ENCODE measurements around the gene FANCL.
"Not testable (repeated sequence)": the region's sequence is repeated elsewhere in the genome, so short reads cannot be mapped to it uniquely, and the experiment has no call there.

The FANCL gene

GRCh38 chr2:58186501-58186900 lies 54.6 kb downstream of the FANCL start:
- no peak for DNase-seq (ENCODE audit: low read depth in 2 of 2)
- TF ChIP-seq CTCF (IDR thresholded peaks at IDR 0.05; ENCODE audit: low read depth, low read length): no peak
- no peak overlapping the region for H3K4me3 ChIP-seq (replicated peaks in 1 of 2; ENCODE audit: low read depth in 2 of 2, low read length in 2 of 2)

DNA sequence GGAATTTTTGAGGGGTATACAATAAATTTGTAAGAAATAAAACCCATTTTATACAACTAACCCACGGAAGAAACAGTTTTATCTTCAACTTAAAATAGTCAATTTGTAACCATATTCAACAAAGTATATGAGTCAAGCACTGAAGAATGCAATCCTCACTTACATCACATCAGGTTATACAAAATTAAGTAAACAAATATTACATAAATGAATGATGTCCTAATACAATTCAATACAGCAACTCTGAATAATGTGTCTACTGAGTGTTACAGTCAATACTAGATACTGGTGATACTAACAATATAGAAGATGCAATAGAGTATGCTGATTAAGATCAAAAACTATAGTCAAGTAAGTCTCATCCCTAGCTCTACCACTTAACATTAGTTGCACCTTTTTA lies 58.6 kb downstream of the FANCL start:
- no peak for TF ChIP-seq CTCF (IDR thresholded peaks at IDR 0.05; ENCODE audit: low read depth, low read length)
- DNase-seq (ENCODE audit: low read depth in 2 of 2): peak in 1 of 2 donors; percentile 61
- H3K4me3 ChIP-seq (replicated peaks in 1 of 2; ENCODE audit: low read depth in 2 of 2, low read length in 2 of 2): no peak overlapping the region

GRCh38 chr2:58180635-58181034 lies 60.5 kb downstream of the FANCL start:
- no peak for DNase-seq (ENCODE audit: low read depth in 2 of 2)
- no peak overlapping the region for H3K4me3 ChIP-seq (replicated peaks in 1 of 2; ENCODE audit: low read depth in 2 of 2, low read length in 2 of 2)
- no peak for TF ChIP-seq CTCF (IDR thresholded peaks at IDR 0.05; ENCODE audit: low read depth, low read length)

GRCh38 chr2:58180175-58180574 lies 61.0 kb downstream of the FANCL start:
- not testable (repeated sequence) for H3K4me3 ChIP-seq (replicated peaks in 1 of 2; ENCODE audit: low read depth in 2 of 2, low read length in 2 of 2); DNase-seq (ENCODE audit: low read depth in 2 of 2)

DNA sequence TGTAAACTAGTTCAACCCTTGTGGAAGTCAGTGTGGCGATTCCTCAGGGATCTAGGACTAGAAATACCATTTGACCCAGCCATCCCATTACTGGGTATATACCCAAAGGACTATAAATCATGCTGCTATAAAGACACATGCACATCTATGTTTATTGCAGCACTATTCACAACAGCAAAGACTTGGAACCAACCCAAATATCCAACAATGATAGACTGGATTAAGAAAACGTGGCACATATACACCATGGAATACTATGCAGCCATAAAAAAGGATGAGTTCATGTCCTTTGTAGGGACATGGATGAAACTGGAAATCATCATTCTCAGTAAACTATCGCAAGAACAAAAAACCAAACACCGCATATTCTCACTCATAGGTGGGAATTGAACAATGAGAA lies 63.9 kb downstream of the FANCL start:
- not testable (repeated sequence) for H3K4me3 ChIP-seq (replicated peaks in 1 of 2; ENCODE audit: low read depth in 2 of 2, low read length in 2 of 2); DNase-seq (ENCODE audit: low read depth in 2 of 2)

DNA sequence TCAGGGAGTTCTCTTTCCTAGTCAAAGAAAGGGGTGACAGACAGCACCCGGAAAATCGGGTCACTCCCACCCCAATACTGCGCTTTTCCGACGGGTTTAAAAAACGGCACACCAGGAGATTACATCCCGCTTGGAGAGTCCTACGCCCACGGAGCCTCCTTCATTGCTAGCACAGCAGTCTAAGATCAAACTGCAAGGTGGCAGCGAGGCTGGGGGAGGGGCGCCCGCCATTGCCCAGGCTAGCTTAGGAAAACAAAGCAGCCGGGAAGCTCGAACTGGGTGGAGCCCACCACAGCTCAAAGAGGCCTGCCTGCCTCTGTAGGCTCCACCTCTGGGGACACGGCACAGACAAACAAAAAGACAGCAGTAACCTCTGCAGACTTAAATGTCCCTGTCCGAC lies 69.3 kb downstream of the FANCL start:
- H3K4me3 ChIP-seq (replicated peaks in 1 of 2; ENCODE audit: low read depth in 2 of 2, low read length in 2 of 2); DNase-seq (ENCODE audit: low read depth in 2 of 2): not testable (repeated sequence)

DNA sequence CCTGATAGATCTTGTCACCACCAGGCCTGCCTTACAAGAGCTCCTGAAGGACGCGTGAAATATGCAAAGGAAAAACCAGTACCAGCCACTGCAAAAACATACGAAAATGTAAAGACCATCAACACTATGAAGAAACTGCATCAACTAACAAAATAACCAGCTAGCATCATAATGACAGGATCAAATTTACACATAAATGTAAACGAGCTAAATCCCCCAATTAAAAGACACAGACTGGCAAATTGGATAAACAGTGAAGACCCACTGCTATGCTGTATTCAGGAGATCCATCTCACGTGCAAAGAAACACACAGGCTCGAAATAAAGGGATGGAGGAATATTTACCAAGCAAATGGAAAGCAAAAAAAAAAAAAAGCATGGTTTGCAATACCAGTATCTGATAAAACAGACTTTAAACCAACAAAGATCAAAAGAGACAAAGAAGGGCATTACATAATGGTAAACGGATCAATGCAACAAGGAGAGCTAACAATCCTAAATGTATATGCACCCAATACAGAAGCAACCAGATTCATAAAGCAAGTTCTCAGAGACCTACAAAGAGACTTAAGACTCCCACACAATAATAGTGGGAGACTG lies 70.7 kb downstream of the FANCL start:
- not testable (repeated sequence) for H3K4me3 ChIP-seq (replicated peaks in 1 of 2; ENCODE audit: low read depth in 2 of 2, low read length in 2 of 2); DNase-seq (ENCODE audit: low read depth in 2 of 2)

DNA sequence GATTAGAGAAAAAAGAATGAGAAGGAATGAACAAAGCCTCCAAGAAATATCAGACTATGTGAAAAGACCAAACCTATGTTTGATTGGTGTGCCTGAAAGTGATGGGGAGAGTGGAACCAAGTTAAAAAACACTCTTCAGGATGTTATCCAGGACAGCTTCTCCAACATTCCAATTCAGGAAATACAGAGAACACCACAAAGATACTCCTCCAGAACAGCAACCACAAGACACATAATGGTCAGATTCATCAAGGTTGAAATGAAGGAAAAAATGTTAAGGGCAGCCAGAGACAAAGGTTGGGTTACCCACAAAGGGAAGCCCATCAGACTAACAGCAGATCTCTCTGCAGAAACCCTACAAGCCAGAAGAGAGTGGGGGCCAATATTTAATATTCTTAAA lies 71.3 kb downstream of the FANCL start:
- not testable (repeated sequence) for H3K4me3 ChIP-seq (replicated peaks in 1 of 2; ENCODE audit: low read depth in 2 of 2, low read length in 2 of 2); DNase-seq (ENCODE audit: low read depth in 2 of 2)

DNA sequence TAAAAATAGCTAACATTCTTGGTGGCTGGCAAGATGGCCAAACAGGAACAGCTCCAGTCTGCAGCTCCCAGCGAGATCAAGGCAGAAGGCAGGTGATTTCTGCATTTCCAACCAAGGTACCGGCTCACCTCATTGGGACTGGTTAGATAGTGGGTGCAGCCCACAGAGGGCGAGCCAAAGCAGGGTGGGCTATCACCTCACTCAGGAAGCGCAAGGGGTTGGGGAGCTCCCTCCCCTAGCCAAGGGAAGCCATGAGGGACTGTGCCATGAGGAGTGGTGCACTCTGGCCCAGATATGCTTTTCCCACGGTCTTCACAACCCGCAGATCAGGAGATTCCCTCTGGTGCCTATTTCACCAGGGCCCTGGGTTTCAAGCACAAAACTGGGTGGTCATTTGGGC lies 73.0 kb downstream of the FANCL start:
- not testable (repeated sequence) for H3K4me3 ChIP-seq (replicated peaks in 1 of 2; ENCODE audit: low read depth in 2 of 2, low read length in 2 of 2); DNase-seq (ENCODE audit: low read depth in 2 of 2)

- TF ChIP-seq CTCF (IDR thresholded peaks at IDR 0.05; ENCODE audit: low read depth, low read length): no peak
- no peak overlapping the region for H3K4me3 ChIP-seq (replicated peaks in 1 of 2; ENCODE audit: low read depth in 2 of 2, low read length in 2 of 2)
- no peak for DNase-seq (ENCODE audit: low read depth in 2 of 2)
These were observed 77.2 kb downstream of the FANCL start for GRCh38 chr2:58163913-58164312.
